WTC11 (cell line): ENCODE measurements around the gene UBE2H.

Source experiments
- CBFB ChIP-seq: sonication (generic); formaldehyde crosslinking; IDR thresholded peaks from 2 replicates; pipeline ENCODE4 v1.8.1; 2022; ENCODE audit warnings: mild to moderate bottlenecking, low read depth, missing genetic modification reagents
- CTCF ChIP-seq: fragments of 200-600 bp; IDR thresholded peaks from 2 replicates; pipeline ENCODE4 v1.8.0; 2022; ENCODE audit warnings: antibody characterized with exemption
- SMAD3 ChIP-seq: sonication (generic); formaldehyde crosslinking; IDR thresholded peaks from 2 replicates; pipeline ENCODE4 v1.8.0; 2022; ENCODE audit warnings: missing genetic modification reagents, mild to moderate bottlenecking, borderline replicate concordance
- TF ChIP-seq, protein P1 (sequence below): sonication (generic); formaldehyde crosslinking; IDR thresholded peaks from 2 replicates; pipeline ENCODE4 v1.8.1; 2023; ENCODE audit warnings: mild to moderate bottlenecking, missing genetic modification reagents
- TF ChIP-seq, protein P2 (sequence below): sonication (generic); formaldehyde crosslinking; IDR thresholded peaks from 2 replicates; pipeline ENCODE4 v1.8.0; 2022; ENCODE audit warnings: mild to moderate bottlenecking, missing genetic modification reagents

- peak; percentile 99 for TF ChIP-seq CTCF
- TF ChIP-seq, protein P1, sequence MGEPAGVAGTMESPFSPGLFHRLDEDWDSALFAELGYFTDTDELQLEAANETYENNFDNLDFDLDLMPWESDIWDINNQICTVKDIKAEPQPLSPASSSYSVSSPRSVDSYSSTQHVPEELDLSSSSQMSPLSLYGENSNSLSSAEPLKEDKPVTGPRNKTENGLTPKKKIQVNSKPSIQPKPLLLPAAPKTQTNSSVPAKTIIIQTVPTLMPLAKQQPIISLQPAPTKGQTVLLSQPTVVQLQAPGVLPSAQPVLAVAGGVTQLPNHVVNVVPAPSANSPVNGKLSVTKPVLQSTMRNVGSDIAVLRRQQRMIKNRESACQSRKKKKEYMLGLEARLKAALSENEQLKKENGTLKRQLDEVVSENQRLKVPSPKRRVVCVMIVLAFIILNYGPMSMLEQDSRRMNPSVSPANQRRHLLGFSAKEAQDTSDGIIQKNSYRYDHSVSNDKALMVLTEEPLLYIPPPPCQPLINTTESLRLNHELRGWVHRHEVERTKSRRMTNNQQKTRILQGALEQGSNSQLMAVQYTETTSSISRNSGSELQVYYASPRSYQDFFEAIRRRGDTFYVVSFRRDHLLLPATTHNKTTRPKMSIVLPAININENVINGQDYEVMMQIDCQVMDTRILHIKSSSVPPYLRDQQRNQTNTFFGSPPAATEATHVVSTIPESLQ: no peak
- TF ChIP-seq SMAD3 (CRISPR knock-in tag): no peak
- TF ChIP-seq, protein P2, sequence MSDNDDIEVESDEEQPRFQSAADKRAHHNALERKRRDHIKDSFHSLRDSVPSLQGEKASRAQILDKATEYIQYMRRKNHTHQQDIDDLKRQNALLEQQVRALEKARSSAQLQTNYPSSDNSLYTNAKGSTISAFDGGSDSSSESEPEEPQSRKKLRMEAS (CRISPR knock-in tag): peak; percentile 52; the same call in 1 of the 2 replicates
- TF ChIP-seq CBFB (CRISPR knock-in tag): no peak
Observed at GRCh38 chr7:129825209-129825970, 127.4 kb downstream of the UBE2H start.
